G401.6 (cell line): ENCODE data around the gene MTMR3.

Experiments used
- FAIRE-seq: peaks from 2 replicates; lab custom pipeline; 2012; peaks lifted over from hg19 to GRCh38; lab: Jason Lieb, UNC

MTMR3 gene

GRCh38 chr22:29916007-29916544 lies 33.1 kb downstream of the MTMR3 start:
- no peak for FAIRE-seq

DNA sequence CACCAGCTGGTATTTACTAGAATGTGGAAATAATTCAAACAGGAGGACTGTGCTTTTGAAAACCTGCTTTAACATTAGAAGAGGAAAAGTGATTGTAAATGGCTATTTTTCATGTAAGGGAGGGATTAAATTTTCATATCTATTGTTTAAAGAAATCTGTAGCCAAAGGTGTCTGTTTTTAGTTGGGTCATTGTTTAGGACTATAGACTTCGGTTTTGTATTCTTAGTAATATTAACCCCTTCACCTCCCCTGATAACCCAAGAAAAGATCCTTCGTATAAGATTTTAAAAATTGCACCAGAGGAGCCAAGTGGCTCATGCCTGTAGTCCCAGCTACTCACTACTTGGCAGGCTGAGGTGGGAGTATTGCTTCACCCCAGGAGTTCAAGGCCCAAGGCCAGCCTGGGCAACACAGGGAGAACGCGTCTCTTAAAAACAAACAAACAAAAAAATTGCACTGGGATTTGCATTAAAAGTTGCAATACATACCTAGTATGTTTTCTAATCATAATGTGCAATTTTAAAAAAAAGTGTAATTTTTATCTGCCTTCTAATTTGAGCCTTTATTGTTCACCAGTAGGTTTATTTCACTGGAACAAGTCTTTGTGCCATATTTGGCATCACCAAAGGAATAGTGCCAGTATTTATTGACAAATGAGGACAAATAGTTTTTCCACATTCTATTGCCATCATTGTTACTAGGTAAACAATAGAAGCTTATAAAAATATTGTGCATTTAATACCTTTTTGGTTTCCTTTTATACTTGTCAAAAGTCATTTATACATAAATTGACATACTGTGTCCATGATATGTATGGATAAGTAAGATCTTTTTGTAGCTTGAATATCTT lies 34.3 kb downstream of the MTMR3 start:
- peak; percentile 69 for FAIRE-seq

DNA sequence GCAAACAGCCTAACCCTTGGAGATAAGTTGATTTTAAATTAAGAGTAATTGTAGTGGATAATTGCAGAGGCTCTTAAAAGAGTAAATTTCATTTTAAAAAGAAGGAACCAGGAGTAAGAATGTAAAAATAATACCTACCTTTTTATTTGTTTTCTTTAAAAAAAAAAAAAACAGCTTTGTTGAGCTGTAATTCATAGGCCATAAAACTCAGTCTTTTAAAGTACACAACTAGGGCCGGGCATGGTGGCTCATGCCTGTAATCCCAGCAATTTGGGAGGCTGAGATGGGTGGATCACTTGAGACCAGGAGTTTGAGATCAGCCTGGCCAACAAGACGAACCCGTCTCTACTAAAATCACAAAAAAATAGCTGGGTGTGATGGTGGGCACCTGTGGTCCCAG lies 42.4 kb downstream of the MTMR3 start:
- FAIRE-seq: no peak

DNA sequence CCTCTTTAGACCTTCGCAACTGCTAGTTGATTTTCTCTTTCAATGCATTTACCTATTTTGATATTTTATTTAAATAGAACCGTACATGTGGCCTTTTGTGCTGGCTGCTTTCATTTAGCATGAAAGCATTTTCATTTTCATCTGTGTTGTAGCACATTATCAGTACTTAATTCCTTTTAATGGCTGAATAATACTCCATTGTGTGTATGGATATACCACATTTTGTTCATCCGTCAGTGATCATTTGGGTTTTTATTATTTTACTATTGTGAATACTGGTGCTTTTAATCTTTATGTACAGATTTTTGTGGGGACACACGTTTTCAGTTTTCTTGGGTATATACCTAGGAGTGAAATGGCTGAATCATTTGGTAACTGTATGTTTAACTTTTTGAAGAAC lies 43.1 kb downstream of the MTMR3 start:
- no peak for FAIRE-seq

- no peak for FAIRE-seq
Observed at GRCh38 chr22:29932136-29932535, 49.2 kb downstream of the MTMR3 start.

GRCh38 chr22:29933619-29934018 lies 50.6 kb downstream of the MTMR3 start:
- no peak for FAIRE-seq

GRCh38 chr22:29934596-29934995 lies 51.6 kb downstream of the MTMR3 start:
- no peak for FAIRE-seq

- no peak for FAIRE-seq
Observed at GRCh38 chr22:29936186-29936585, 53.2 kb downstream of the MTMR3 start.

DNA sequence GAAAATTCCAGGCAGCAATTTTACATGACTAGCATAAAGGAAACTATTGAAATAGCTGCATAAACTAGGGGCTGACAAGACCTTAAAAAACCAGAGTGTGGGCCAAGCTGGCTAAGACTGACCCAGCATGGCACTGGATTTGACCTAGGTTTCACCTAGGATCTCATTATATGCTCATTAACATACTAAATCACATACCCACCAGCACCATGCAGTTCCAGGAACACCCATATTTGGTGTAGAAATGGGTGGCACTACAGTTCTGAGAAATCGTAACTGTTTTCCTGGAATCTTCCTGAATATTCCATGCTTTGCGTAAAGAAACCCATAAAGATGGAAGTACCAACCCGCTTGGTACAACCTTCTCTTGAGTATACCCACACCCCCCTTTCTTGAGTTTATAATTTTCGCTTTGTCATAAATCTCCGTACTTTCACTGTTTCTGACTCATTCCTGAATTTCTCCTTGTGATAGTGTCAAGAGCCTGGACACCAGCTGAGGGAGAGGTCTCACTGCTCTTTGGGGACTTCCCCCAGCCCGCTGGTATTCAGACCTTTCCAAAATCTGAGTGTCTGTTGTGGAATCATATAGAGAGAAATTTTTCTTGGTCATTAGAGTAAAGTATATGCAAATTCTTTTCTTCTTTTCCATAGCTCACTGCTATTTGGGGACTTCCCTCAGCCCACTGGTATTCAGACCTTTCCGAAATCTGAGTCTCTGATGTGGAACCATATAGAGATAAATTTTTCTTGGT lies 55.1 kb downstream of the MTMR3 start:
- no peak for FAIRE-seq

- no peak for FAIRE-seq
Observed at GRCh38 chr22:29940526-29940925, 57.6 kb downstream of the MTMR3 start.

DNA sequence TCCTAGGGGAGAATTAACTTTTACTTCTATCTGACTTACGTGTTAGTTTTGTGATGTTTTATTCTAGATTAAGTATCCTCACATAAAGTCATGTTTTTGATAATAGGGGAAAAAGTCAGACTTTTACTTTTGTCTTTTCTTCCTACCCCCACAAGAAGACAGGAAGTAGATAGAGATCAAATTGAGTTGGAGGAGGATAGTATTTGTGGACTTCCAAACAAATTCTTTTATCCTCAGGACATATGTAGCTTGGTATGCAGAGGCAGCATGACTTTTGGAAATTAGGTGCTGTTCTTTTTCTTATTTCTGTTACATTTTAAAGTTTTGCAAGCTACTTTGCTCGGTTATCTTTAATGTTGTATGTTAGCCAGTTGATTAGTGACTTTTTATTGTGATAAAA lies 61.4 kb downstream of the MTMR3 start:
- peak; percentile 41 for FAIRE-seq

DNA sequence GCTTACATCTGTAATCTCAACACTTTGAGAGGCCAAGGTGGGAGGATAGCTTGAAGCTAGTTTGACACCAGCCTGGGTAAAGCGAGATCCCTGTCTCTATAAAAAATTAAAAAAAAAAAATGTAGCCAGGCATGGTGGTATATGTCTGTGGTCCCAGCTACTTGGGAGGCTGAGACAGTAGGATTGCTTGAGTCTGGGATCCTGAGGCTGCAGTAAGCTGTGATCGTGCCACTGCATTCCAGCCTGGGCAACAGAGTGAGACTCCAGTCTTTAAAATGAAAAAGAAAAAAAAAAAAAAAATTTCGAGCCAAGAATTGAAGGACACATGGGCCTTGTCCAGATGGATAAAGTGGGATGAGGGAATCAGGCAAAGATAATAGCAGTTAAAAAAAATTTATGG lies 62.5 kb downstream of the MTMR3 start:
- FAIRE-seq: no peak

- no peak for FAIRE-seq
Observed at GRCh38 chr22:29946220-29946619, 63.2 kb downstream of the MTMR3 start.

DNA sequence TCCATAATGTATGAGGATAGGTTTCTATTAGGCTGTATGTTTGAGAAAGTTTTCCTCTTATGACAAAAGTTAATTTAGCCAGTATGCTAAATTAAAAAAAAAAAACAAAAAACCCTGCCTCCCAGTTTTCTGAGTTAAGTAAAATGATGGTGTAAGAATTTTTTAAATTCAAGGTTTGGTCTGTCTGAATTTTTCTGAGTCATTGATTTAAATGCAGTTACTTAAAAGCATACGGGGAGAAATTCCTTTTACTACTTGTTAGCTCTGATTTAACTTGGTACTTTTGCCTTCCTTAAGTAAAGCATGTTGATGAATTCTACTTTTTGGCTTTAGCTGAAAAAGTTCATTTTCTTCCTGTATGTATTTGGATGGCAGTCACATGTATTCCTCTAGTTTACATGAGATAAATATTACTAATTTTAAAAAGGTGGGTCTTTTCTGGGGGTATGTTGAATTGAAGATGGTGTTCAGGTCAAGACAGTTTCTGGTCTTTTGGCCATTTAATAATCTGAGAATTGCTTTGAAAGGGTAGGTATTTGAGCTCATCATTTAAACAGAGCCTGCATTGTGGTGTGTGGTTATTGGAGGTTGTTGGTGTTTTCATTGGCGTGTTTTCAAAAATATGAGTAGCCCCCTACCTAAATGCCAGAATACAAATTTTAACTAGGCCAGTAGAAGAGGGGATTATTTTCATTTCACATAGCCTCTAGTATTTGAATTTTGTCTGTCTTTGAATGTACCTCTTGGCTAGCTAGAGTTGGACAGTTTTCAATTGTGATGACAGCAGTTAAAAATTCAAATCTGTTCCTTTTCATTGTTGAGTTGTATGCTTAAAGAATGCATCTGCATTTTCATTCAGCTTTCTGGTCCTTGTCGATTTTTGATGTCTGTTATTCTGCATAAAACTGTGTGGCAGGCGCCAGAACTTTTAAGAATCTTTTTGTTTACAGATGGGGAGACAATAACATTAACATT lies 64.7 kb downstream of the MTMR3 start:
- FAIRE-seq: peak; percentile 71

GRCh38 chr22:29948385-29948769 lies 65.4 kb downstream of the MTMR3 start:
- FAIRE-seq: no peak

DNA sequence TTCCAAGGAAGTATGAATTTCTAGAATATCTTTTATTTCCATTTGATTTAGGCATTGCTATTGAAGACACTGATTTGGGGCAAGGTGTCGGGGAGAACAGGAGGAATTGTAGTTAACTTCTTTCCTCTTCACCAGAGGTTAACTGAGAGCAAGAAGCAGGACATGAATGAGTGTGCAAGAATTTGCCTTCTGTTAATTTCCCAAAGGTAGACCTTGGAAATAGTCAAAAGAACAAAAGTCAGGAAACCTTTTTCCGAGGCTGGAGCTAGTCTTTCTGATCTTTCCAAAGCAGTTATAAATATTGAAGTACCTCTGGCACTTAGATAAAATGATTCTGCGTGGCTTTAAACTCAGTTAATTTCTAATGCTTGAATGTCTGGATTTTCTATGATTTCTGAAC lies 66.9 kb downstream of the MTMR3 start:
- no peak for FAIRE-seq

- FAIRE-seq: no peak
Observed at GRCh38 chr22:29951791-29952413, 68.9 kb downstream of the MTMR3 start.

DNA sequence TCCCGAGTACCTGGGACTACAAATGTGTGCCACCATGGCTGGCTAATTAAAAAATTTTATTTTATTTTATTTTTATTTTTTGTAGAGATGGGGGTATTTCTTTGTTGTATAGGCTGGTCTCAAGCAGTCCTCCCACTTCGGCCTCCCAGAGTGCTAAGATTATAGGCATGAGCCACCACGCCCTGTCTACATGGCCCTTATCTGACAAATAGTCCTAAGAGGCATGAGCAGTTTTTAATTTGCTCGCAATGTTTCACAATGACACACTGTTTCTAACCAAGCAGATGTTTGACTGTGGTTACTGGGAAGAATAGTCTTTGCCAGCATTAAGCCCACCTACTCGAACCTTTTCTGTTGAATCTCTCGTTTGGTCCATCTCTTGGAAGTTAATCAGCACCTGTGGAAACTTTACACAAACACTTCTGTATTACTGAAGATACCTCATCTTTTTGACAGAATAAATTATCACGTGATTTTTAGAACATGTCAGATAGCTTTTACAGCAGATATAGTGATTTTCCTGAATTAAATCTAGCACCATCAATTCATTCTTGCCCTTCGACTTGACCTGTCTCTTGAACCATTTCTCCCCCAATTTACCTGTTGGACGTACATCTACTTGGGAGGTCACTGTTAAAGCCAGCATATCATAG lies 71.4 kb downstream of the MTMR3 start:
- FAIRE-seq: no peak

DNA sequence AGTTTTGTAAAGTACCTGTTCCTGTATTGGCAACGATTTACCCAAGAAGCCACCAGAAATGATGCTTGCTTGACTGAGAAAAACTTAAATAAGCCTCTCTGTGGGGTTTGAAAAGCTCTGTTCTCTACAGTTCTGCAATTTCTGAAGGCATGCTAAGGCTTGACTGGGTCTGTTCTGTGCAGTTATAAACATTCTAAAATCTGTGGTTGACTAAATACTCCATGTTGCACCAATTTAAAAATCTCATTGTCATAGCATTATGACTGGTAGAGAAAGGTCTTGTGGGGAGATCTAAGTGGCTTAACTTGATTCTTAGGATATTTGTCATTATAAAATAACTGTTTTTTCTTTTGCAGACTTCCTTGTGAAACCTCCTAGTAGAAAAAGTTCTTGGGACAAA lies 73.7 kb downstream of the MTMR3 start:
- FAIRE-seq: no peak

DNA sequence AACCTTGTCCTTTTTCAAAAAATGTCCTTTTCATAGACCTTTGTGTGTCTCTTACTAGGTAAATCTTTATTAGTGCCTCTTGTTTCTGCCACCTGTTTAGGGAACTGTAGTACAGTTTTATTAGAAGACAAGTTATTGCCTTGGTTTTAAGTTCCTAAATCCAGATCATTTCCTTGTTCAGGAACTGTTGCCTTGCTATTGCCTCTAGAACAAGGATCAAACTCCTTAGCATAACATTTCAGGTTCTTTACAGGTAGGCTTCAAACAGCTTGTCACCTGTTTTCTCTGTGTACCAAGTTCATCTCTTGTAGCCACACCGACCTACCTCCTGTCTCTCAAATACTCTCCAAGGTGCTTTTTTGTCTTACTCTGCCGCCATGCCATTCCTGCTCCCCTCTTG lies 75.2 kb downstream of the MTMR3 start:
- no peak for FAIRE-seq

DNA sequence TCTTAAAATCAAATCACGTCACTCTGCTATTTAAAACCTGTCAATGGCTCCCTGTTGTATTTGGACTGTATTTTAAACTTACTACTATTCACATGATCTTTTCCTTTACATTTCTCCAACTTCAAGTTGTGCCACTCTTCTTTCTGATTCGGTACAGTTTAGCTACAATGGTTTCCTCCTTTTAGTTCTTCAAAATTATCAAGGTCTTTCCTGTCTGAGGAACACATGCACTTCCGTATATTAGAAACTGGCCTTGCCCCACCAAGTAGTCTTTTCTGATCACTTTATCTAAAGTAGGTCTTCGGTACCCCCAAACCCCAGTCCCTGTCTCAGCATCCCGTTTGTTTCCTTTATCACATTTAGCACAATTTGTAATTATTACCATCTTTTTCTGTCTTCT lies 81.8 kb downstream of the MTMR3 start:
- FAIRE-seq: no peak
